ENCODE data around the gene RPS8. TPM values are rescaled to one million over a fixed set of nuclear protein-coding genes. Genes with fewer than 3 reads are reported as not detected.

The RPS8 gene
- total and polyA plus RNA-seq, 4 donors, result 258 to 891 (median 575) TPM

GRCh38 chr1:44799770-44800584, 24.6 kb downstream of the RPS8 start, which contains the start of gene PLK3:
Gene PLK3, plus strand, starts transcription at chr1:44800377. Its CDS starts 87 bp downstream, at chr1:44800464.
- Histone ChIP-seq H3K36me3 (ENCODE audit: control insufficient read depth in 4 of 4, insufficient read depth in 3 of 4, low read depth in 1 of 4, low read length in 3 of 4) (peaks cover 0 to 8% (median 5%) of the 10 kb centered on the region in 4 donors), H3K27ac (ENCODE audit: low read depth in 1 of 2, low read length in 2 of 2) (peak within 1 kb of the TSS; percentile 85 to 94), H3K27me3 (ENCODE audit: control insufficient read depth in 4 of 4, insufficient read depth in 4 of 4, low read length in 3 of 4) (no peaks in the 10 kb centered on the region), H3K9me3 (ENCODE audit: control insufficient read depth in 4 of 4, low read length in 3 of 4) (no peaks in the 10 kb centered on the region), H3K4me1 (ENCODE audit: control insufficient read depth in 4 of 4, insufficient read depth in 4 of 4, low read length in 3 of 4) (peaks cover 2 to 12% (median 7%) of the 10 kb centered on the region in 4 donors), H3K9ac (ENCODE audit: low read depth in 1 of 2, low read length in 2 of 2) (peak within 1 kb of the TSS; percentile 69 to 71), H3K4me3 (ENCODE audit: low read depth in 1 of 3, low read length in 3 of 3) (peak within 1 kb of the TSS; percentile 56 to 78 (median 73))
- peak; percentile 96 for DNase-seq (ENCODE audit: low spot score)
- TF ChIP-seq JUND (IDR thresholded peaks at IDR 0.05) (no peak), HNF4A (conservative IDR thresholded peaks at IDR 0.05) (peak in 1 of 2 donors; percentile 43), TAF1 (conservative IDR thresholded peaks at IDR 0.05) (peak; percentile 70), SP1 (IDR thresholded peaks at IDR 0.05) (peak; percentile 88), ZBTB33 (IDR thresholded peaks at IDR 0.05) (no peak), ATF3 (IDR thresholded peaks at IDR 0.05) (peak; percentile 84), GABPA (IDR thresholded peaks at IDR 0.05 in 1 of 2, conservative IDR thresholded peaks at IDR 0.05 in 1 of 2) (no peak), REST (IDR thresholded peaks at IDR 0.05) (peak; percentile 66), YY1 (IDR thresholded peaks at IDR 0.05) (peak; percentile 83), NR2F2 (IDR thresholded peaks at IDR 0.05) (no peak), FOXA2 (IDR thresholded peaks at IDR 0.05) (no peak), FOXA1 (IDR thresholded peaks at IDR 0.05) (no peak), MAX (IDR thresholded peaks at IDR 0.05) (peak; percentile 89), HNF4G (IDR thresholded peaks at IDR 0.05) (no peak), RAD21 (IDR thresholded peaks at IDR 0.05) (peak; percentile 85 to 86), EGR1 (IDR thresholded peaks at IDR 0.05; ENCODE audit: low read depth in 2 of 2) (no peak), RXRA (IDR thresholded peaks at IDR 0.05) (peak; percentile 39 to 60), CTCF (IDR thresholded peaks at IDR 0.05; ENCODE audit: low read depth, low read length, missing input control) (peak; percentile 93)
- WGBS, result under 1% methylated on average over 79 of the region's 79 CpGs
